Pulmonary artery endothelial cell (primary cell): Measurements from ENCODE around the gene PLEKHG5. TPM values are rescaled to one million over a fixed set of nuclear protein-coding genes. Genes with fewer than 3 reads are reported as not detected.
"Not testable (repeated sequence)": the region's sequence is repeated elsewhere in the genome, so short reads cannot be mapped to it uniquely, and the experiment has no call there.

Experiments
- DNase-seq: peaks from one replicate; pipeline ENCODE4 v3.0.0-alpha.2; 2011; ENCODE audit warnings: low read depth, low spot score
- total RNA-seq: library from RNA; depleted of rRNA; stranded (reverse); fragments of >200 nt; gene quantifications from 2 replicates; pipeline ENCODE4 v1.2.3, GENCODE V29; 2014

Gene PLEKHG5
- total RNA-seq, 1 donor from 2014 or later: 41.3 TPM

GRCh38 chr1:6496365-6496721, 4.9 kb upstream of the PLEKHG5 start:
- DNase-seq: no peak

- no peak for DNase-seq
These were observed 4.3 kb upstream of the PLEKHG5 start for GRCh38 chr1:6495540-6496364.

GRCh38 chr1:6495041-6495441, 3.6 kb upstream of the PLEKHG5 start:
- DNase-seq: no peak

GRCh38 chr1:6494627-6495026, 3.2 kb upstream of the PLEKHG5 start:
- no peak for DNase-seq

- DNase-seq: not testable (repeated sequence)
These were observed 2.4 kb upstream of the PLEKHG5 start for GRCh38 chr1:6493834-6494223.

GRCh38 chr1:6491966-6492365, 499 bp upstream of the PLEKHG5 start:
- DNase-seq: no peak

GRCh38 chr1:6491081-6491449, 402 bp downstream of the PLEKHG5 start:
- no peak for DNase-seq

- peak; percentile 24 for DNase-seq
These were observed 1.0 kb downstream of the PLEKHG5 start for GRCh38 chr1:6490181-6491080.

GRCh38 chr1:6489799-6490180, 1.7 kb downstream of the PLEKHG5 start:
- peak; percentile 24 for DNase-seq

GRCh38 chr1:6489383-6489765, 2.1 kb downstream of the PLEKHG5 start:
- no peak for DNase-seq

GRCh38 chr1:6488602-6489382, 2.7 kb downstream of the PLEKHG5 start:
- DNase-seq: no peak

GRCh38 chr1:6487804-6488484, 3.5 kb downstream of the PLEKHG5 start:
- DNase-seq: no peak

- peak; percentile 59 for DNase-seq
These were observed 4.9 kb downstream of the PLEKHG5 start for GRCh38 chr1:6486433-6487011.

GRCh38 chr1:6485168-6486101, 6.0 kb downstream of the PLEKHG5 start:
- DNase-seq: no peak

GRCh38 chr1:6484826-6485167, 6.7 kb downstream of the PLEKHG5 start:
- no peak for DNase-seq

- DNase-seq: no peak
These were observed 7.7 kb downstream of the PLEKHG5 start for GRCh38 chr1:6483761-6484117.

- no peak for DNase-seq
These were observed 8.3 kb downstream of the PLEKHG5 start for GRCh38 chr1:6483017-6483760.

GRCh38 chr1:6481820-6482219, 9.6 kb downstream of the PLEKHG5 start:
- DNase-seq: no peak
